CD14-positive monocyte (primary cell): Measurements from ENCODE around the gene SIRPA. TPM values are rescaled to one million over a fixed set of nuclear protein-coding genes. Genes with fewer than 3 reads are reported as not detected.

Experiments
- DNase-seq, 3 donors: peaks; one replicate each; pipeline ENCODE4 v3.0.0-alpha.2; 2011 to 2022
- H2AFZ ChIP-seq: 2 replicates; pipeline ENCODE4 v1.6.0; 2012; ENCODE audit warnings: mild to moderate bottlenecking, low read depth, low read length, inconsistent platforms; ENCODE audit not compliant: insufficient read depth, poor library complexity, severe bottlenecking
- H3K27ac ChIP-seq, 2 donors: 1 replicate in 1 of 2; 2 replicates in 1 of 2; pipeline ENCODE4 v1.5.1; 2012 to 2013; ENCODE audit warnings: low read length in 2 of 2, control low read depth in 1 of 2, inconsistent platforms in 1 of 2, low read depth in 1 of 2, mild to moderate bottlenecking in 1 of 2
- H3K27me3 ChIP-seq, 2 donors: one replicate each; pipeline versions ENCODE4 v1.6.0 to v1.6.1; 2011 to 2013; ENCODE audit warnings: low read length in 2 of 2; ENCODE audit not compliant: control insufficient read depth in 2 of 2, insufficient read depth in 2 of 2
- H3K36me3 ChIP-seq, 2 donors: replicated peaks in 1 of 2; 1 replicate in 1 of 2; 2 replicates in 1 of 2; pipeline versions ENCODE4 v1.5.1 to v1.6.1; 2012 to 2013; ENCODE audit warnings: low read length in 2 of 2, control low read depth in 1 of 2, inconsistent platforms in 1 of 2, mild to moderate bottlenecking in 1 of 2; ENCODE audit not compliant: insufficient read depth in 2 of 2, control insufficient read depth in 1 of 2
- H3K4me1 ChIP-seq, 2 donors: 1 replicate in 1 of 2; 2 replicates in 1 of 2; pipeline versions ENCODE4 v1.5.1 to v1.6.1; 2012 to 2013; ENCODE audit warnings: low read length in 2 of 2, control low read depth in 1 of 2, inconsistent platforms in 1 of 2, mild to moderate bottlenecking in 1 of 2, moderate library complexity in 1 of 2; ENCODE audit not compliant: insufficient read depth in 2 of 2, control insufficient read depth in 1 of 2
- H3K4me2 ChIP-seq: replicated peaks from 2 replicates; pipeline ENCODE3; 2012; ENCODE audit warnings: low read length, moderate library complexity, mild to moderate bottlenecking; ENCODE audit not compliant: poor library complexity, severe bottlenecking; ENCODE audit errors: extremely low read depth
- H3K4me3 ChIP-seq, 3 experiments: fragments of 200-600 bp in 1 of 3; sonication (generic) in 1 of 3; replicated peaks in 1 of 3; 1 replicate in 2 of 3; 2 replicates in 1 of 3; pipeline ENCODE4 v1.5.1; 2011 to 2013; ENCODE audit warnings: low read length in 3 of 3, mild to moderate bottlenecking in 3 of 3, control low read depth in 2 of 3, low read depth in 2 of 3, inconsistent platforms in 1 of 3, moderate library complexity in 1 of 3
- H3K79me2 ChIP-seq: 2 replicates; pipeline ENCODE4 v1.6.0; 2012; ENCODE audit warnings: mild to moderate bottlenecking, control low read depth, inconsistent platforms, low read length, moderate library complexity; ENCODE audit not compliant: insufficient read depth
- H3K9ac ChIP-seq: 2 replicates; pipeline ENCODE4 v1.6.0; 2017; ENCODE audit warnings: low read length, mild to moderate bottlenecking; ENCODE audit not compliant: insufficient read depth, poor library complexity, severe bottlenecking
- H3K9me3 ChIP-seq, 2 donors: replicated peaks in 1 of 2; 1 replicate in 1 of 2; 2 replicates in 1 of 2; pipeline versions ENCODE4 v1.5.1 to v1.6.1; 2012 to 2013; ENCODE audit warnings: low read length in 2 of 2, control low read depth in 1 of 2; ENCODE audit not compliant: control insufficient read depth in 1 of 2, insufficient read depth in 1 of 2
- H4K20me1 ChIP-seq: 2 replicates; pipeline ENCODE4 v1.6.0; 2012; ENCODE audit warnings: mild to moderate bottlenecking, low read length, control low read depth, moderate library complexity; ENCODE audit not compliant: insufficient read depth
- H3K27ac Mint-ChIP-seq, 7 donors: one replicate each; pipeline ENCODE4 v1.8.0; 2020; ENCODE audit warnings: mild to moderate bottlenecking in 7 of 7, mixed read lengths in 7 of 7, moderate library complexity in 6 of 7, inconsistent platforms in 2 of 7
- H3K27me3 Mint-ChIP-seq, 3 donors: one replicate each; pipeline ENCODE4 v1.8.0; 2021 to 2022; ENCODE audit warnings: low read depth in 3 of 3, mild to moderate bottlenecking in 3 of 3, mixed read lengths in 3 of 3, moderate library complexity in 3 of 3, inconsistent platforms in 1 of 3
- H3K36me3 Mint-ChIP-seq, 2 donors: one replicate each; pipeline ENCODE4 v1.8.0; 2020; ENCODE audit warnings: mixed read lengths in 2 of 2, inconsistent platforms in 1 of 2, mild to moderate bottlenecking in 1 of 2
- H3K4me1 Mint-ChIP-seq: one replicate; pipeline ENCODE4 v1.8.0; 2020; ENCODE audit warnings: mild to moderate bottlenecking, mixed read lengths
- H3K4me3 Mint-ChIP-seq, 2 donors: one replicate each; pipeline ENCODE4 v1.8.0; 2020; ENCODE audit warnings: mild to moderate bottlenecking in 2 of 2, mixed read lengths in 2 of 2, moderate library complexity in 1 of 2
- H3K9me3 Mint-ChIP-seq, 7 donors: one replicate each; pipeline ENCODE4 v1.8.0; 2020 to 2022; ENCODE audit warnings: mixed read lengths in 7 of 7, mild to moderate bottlenecking in 6 of 7, moderate library complexity in 6 of 7, inconsistent platforms in 2 of 7
- CTCF ChIP-seq: fragments of 200-600 bp; IDR thresholded peaks from one replicate; pipeline ENCODE4 v1.8.0; 2022; ENCODE audit warnings: antibody characterized with exemption, mild to moderate bottlenecking
- WGBS: methylation state at CpG from one replicate; pipeline ENCODE4 v1.1.5; 2013; ENCODE audit warnings: missing lambda C conversion rate; ENCODE audit not compliant: insufficient coverage; 5-methylcytosine and 5-hydroxymethylcytosine counted together
- intact Hi-C, 2 donors: fragments of 100-400 bp; cut with micrococcal nuclease; formaldehyde crosslinking; loops; one replicate each; pipeline versions ENCODE4 v1.15.0 to v1.15.1; 2023
- polyA plus RNA-seq, 3 donors: library from polyadenylated mRNA; depleted of rRNA in 1 of 3; unstranded in 2 of 3; stranded (reverse) in 1 of 3; fragments of 300-500 nt in 2 of 3; fragments of >200 nt in 1 of 3; fragmentation: Illumina TruSeq in 2 of 3; gene quantifications; 1 replicate in 2 of 3; 2 replicates in 1 of 3; pipeline ENCODE4 v1.2.3, GENCODE V29; 2012 to 2021

The SIRPA gene
- polyA plus RNA-seq, 3 donors, result 28.4 to 126 (median 58.3) TPM

- H3K9me3 Mint-ChIP-seq, result peaks cover 0 to 3% (median 0%) of the 10 kb centered on the region in 7 donors
- H3K79me2 ChIP-seq, result no peaks in the 10 kb centered on the region
- H3K27me3 Mint-ChIP-seq, result peaks cover 0 to 7% (median 2%) of the 10 kb centered on the region in 3 donors
- no peaks in the 10 kb centered on the region for H3K27me3 ChIP-seq
- H3K9me3 ChIP-seq, result no peaks in the 10 kb centered on the region
- no peaks in the 10 kb centered on the region for H3K36me3 ChIP-seq
- intact Hi-C loops, result no loop called here
- H4K20me1 ChIP-seq, result no peaks in the 10 kb centered on the region
- peaks cover 40 to 46% of the 10 kb centered on the region in 2 donors for H3K4me1 ChIP-seq
- peaks cover 0 to 11% of the 10 kb centered on the region in 2 donors for H3K36me3 Mint-ChIP-seq
- no peak overlapping the region for H3K27ac ChIP-seq
- no peak overlapping the region for H3K4me3 Mint-ChIP-seq
- no peak for TF ChIP-seq CTCF
- 100% methylated on average over 1 of the region's 8 CpGs for WGBS
- DNase-seq, result no peak
- H2AFZ ChIP-seq, result no peak overlapping the region
- H3K4me1 Mint-ChIP-seq, result peaks cover 53% of the 10 kb centered on the region
- no peak overlapping the region for H3K4me2 ChIP-seq
- no peak overlapping the region for H3K9ac ChIP-seq
- H3K4me3 ChIP-seq, result no peak overlapping the region
- H3K27ac Mint-ChIP-seq, result peak overlapping the region in 1 of 7 donors; percentile 65
Measured at GRCh38 chr20:1861996-1862662, 33.1 kb upstream of the SIRPA start.

- H3K79me2 ChIP-seq, result no peaks in the 10 kb centered on the region
- no peak overlapping the region for H3K4me2 ChIP-seq
- no peak for DNase-seq
- Mint-ChIP-seq H3K9me3 (peaks cover 0 to 3% (median 0%) of the 10 kb centered on the region in 7 donors), H3K27ac (no peak overlapping the region), H3K36me3 (peaks cover 0 to 11% of the 10 kb centered on the region in 2 donors), H3K4me1 (peaks cover 53% of the 10 kb centered on the region), H3K4me3 (no peak overlapping the region), H3K27me3 (peaks cover 0 to 7% (median 2%) of the 10 kb centered on the region in 3 donors)
- H3K36me3 ChIP-seq, result no peaks in the 10 kb centered on the region
- no peak overlapping the region for H3K27ac ChIP-seq
- H4K20me1 ChIP-seq, result no peaks in the 10 kb centered on the region
- no peak overlapping the region for H3K4me3 ChIP-seq
- WGBS, result 100% methylated on average over 3 of the region's 4 CpGs
- no peak for TF ChIP-seq CTCF
- H3K9me3 ChIP-seq, result no peaks in the 10 kb centered on the region
- intact Hi-C loops, result no loop called here
- H3K4me1 ChIP-seq, result peaks cover 40 to 46% of the 10 kb centered on the region in 2 donors
- no peak overlapping the region for H2AFZ ChIP-seq
- no peaks in the 10 kb centered on the region for H3K27me3 ChIP-seq
- no peak overlapping the region for H3K9ac ChIP-seq
Measured at GRCh38 chr20:1862663-1863053, 32.5 kb upstream of the SIRPA start.
